Motor neuron (in vitro differentiated cells): Measurements from ENCODE around the gene BPI. TPM values are rescaled to one million over a fixed set of nuclear protein-coding genes. Genes with fewer than 3 reads are reported as not detected.
"Not testable (repeated sequence)": the region's sequence is repeated elsewhere in the genome, so short reads cannot be mapped to it uniquely, and the experiment has no call there.

Experiments used
- ATAC-seq, 8 experiments: fragments of 200-7000 bp; cut with Tn5 transposase; replicated peaks in 6 of 8; 2 replicates each; pipeline ENCODE4 v1.8.0; 2021; ENCODE audit warnings: mild to moderate bottlenecking in 8 of 8, moderate library complexity in 8 of 8
- H3K27ac ChIP-seq, 2 donors: fragments of 250-450 bp; sonication (Bioruptor Pico); 2 replicates each; pipeline ENCODE4 v1.9.0; 2021; ENCODE audit warnings: antibody characterized with exemption in 2 of 2, mild to moderate bottlenecking in 2 of 2, moderate library complexity in 1 of 2
- H3K4me1 ChIP-seq, 2 donors: fragments of 250-450 bp; sonication (Bioruptor Pico); replicated peaks in 1 of 2; 2 replicates each; pipeline ENCODE4 v1.6.1; 2021; ENCODE audit warnings: antibody characterized with exemption in 2 of 2, mild to moderate bottlenecking in 2 of 2, moderate library complexity in 1 of 2
- H3K4me3 ChIP-seq, 5 donors: fragments of 250-450 bp; sonication (Bioruptor Pico); 2 replicates each; pipeline ENCODE4 v1.9.0; 2021; ENCODE audit warnings: antibody characterized with exemption in 5 of 5, mild to moderate bottlenecking in 5 of 5, moderate library complexity in 4 of 5
- WGBS, 10 experiments: fragments of 450-650 bp; shearing (Covaris generic); methylation state at CpG; one replicate each; pipeline ENCODE4 v1.0.0; 2022; 5-methylcytosine and 5-hydroxymethylcytosine counted together
- in situ Hi-C, 9 experiments: fragments of 400-800 bp; cut with MboI; loops; one replicate each; pipeline ENCODE4 v1.15.0; 2021; ENCODE audit warnings: low sequenced_read_pairs in 9 of 9, low pct_unique_long_range_greater_than_20kb in 2 of 9; ENCODE audit not compliant: unreplicated experiment in 9 of 9
- total RNA-seq, 8 experiments: library from RNA; unstranded; fragments of 300-600 nt; gene quantifications; 2 replicates each; pipeline versions ENCODE4 v1.2.3 to v1.2.4, GENCODE V29; 2022

Gene BPI
- total RNA-seq, 8 experiments from 2014 or later, result 0.05 to 2.4 (median 0.64) TPM; not detected in 4

DNA sequence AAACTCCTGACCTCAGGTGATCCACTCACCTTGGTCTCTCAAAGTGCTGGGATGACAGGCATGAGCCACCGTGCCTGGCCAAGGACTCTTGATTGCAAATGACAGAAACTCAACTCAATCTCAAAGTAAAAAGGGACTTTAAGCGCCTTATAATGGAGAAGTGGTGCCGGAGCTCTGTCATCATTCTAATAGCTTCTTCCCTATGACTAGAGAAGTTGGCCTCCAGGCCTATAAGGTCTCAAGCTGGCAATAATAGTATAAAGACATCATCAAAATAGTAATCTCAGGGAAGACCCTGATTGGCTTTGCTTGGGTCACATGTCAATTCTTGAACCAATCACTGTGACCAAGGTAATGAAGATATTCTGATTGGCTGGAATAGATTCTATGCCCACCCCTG, 34.9 kb upstream of the BPI start:
- no peaks in the 10 kb centered on the region for H3K4me1 ChIP-seq
- ATAC-seq, result no peak
- 86 to 100% (median 100%) methylated on average over 1 to 3 of the region's 3 CpGs; no CpG with 5 or more reads in 3 of the 10 experiments for WGBS, 10 experiments
- H3K4me3 ChIP-seq, result no peak overlapping the region
- H3K27ac ChIP-seq, result no peak overlapping the region
- in situ Hi-C loops, result no loop called here

GRCh38 chr20:38269715-38270114, 34.2 kb upstream of the BPI start:
- Histone ChIP-seq H3K27ac (no peak overlapping the region), H3K4me3 (no peak overlapping the region), H3K4me1 (no peaks in the 10 kb centered on the region)
- in situ Hi-C loops, result no loop called here
- ATAC-seq, result no peak
- WGBS, 10 experiments, result 47 to 100% (median 58%) methylated on average over 2 to 6 of the region's 6 CpGs; no CpG with 5 or more reads in 5 of the 10 experiments

- peak in 3 of 8 experiments; percentile 66 to 89 (median 88) for ATAC-seq
- H3K4me3 ChIP-seq, result no peak overlapping the region
- WGBS, 10 experiments, result 12 to 100% (median 68%) methylated on average over 1 to 6 of the region's 10 CpGs; no CpG with 5 or more reads in 4 of the 10 experiments
- in situ Hi-C loops, result no loop called here
- H3K27ac ChIP-seq, result no peak overlapping the region
- no peaks in the 10 kb centered on the region for H3K4me1 ChIP-seq
These were observed 32.9 kb upstream of the BPI start for GRCh38 chr20:38270869-38271605.

GRCh38 chr20:38271608-38272120, 32.3 kb upstream of the BPI start:
- in situ Hi-C loops, result no loop called here
- WGBS, 10 experiments, result 56 to 100% (median 100%) methylated on average over 1 to 2 of the region's 2 CpGs; no CpG with 5 or more reads in 5 of the 10 experiments
- Histone ChIP-seq H3K27ac (no peak overlapping the region), H3K4me3 (no peak overlapping the region), H3K4me1 (no peaks in the 10 kb centered on the region)
- ATAC-seq, result no peak

GRCh38 chr20:38272398-38272797, 31.6 kb upstream of the BPI start:
- H3K27ac ChIP-seq, result no peak overlapping the region
- in situ Hi-C loops, result no loop called here
- no peak for ATAC-seq
- WGBS, 10 experiments, result 38 to 69% (median 57%) methylated on average over 1 to 2 of the region's 2 CpGs; no CpG with 5 or more reads in 6 of the 10 experiments
- no peak overlapping the region for H3K4me3 ChIP-seq
- no peaks in the 10 kb centered on the region for H3K4me1 ChIP-seq

- no peak for ATAC-seq
- H3K4me3 ChIP-seq, result no peak overlapping the region
- no peak overlapping the region for H3K27ac ChIP-seq
- no peaks in the 10 kb centered on the region for H3K4me1 ChIP-seq
- in situ Hi-C loops, result no loop called here
- WGBS, 10 experiments, result 0 to 40% (median 10%) methylated on average over 1 to 2 of the region's 2 CpGs; no CpG with 5 or more reads in 6 of the 10 experiments
These were observed 31.0 kb upstream of the BPI start for GRCh38 chr20:38272961-38273360.

DNA sequence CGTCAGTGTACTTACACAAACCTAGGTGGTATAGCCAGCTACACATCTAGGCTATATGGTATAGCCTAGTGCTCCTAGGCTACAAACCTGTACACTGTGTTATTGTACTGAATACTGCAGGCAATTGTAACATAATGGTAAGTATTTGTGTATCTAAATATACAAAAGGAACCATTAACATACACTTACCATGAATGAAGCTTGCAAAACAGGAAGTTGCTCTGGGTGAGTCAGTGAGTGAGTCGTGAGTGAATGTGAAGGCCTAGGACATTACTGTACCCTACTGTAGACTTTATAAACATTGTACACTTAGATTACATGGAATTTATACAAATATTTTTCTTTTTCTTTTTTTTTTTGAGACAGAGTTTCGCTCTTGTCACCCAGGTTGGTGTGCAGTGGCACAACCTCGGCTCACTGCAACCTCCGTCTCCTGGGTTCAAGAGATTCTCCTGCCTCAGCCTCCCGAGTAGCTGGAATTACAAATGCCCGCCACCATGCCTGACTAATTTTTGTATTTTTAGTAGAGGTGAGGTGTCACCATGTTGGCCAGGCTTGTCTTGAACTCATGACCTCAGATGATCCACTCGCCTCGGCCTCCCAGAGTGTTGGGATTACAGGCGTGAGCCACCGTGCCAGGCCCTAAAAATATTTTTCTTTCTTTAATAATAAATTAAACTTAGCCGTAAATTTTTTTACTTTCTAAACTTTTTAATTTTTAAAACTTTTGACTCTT, 28.0 kb upstream of the BPI start:
- no peak overlapping the region for H3K4me3 ChIP-seq
- in situ Hi-C loops, result no loop called here
- H3K4me1 ChIP-seq, result peaks cover 0 to 2% of the 10 kb centered on the region in 2 donors
- no peak overlapping the region for H3K27ac ChIP-seq
- 24 to 97% (median 85%) methylated on average over 6 to 9 of the region's 12 CpGs for WGBS, 10 experiments
- peak in 4 of 8 experiments; percentile 35 to 82 (median 68) for ATAC-seq

DNA sequence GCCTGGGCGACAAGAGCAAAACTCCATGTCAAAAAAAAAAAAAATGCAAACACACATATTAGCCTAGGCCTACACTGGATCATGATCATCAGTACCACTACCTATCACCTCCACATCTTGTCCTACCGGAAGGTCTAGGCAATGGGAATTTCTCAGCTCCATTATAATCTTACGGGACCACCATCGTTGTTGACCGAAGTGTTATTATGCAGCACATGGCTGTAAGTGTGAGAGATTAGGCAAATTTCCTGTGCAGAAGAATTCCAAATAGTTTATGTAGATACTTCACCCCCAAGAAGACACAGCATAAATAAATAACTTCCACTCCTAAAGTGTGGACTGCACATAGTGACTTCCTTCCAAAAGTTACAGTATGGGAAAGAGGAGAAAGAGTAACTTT, 26.7 kb upstream of the BPI start:
- H3K4me1 ChIP-seq, result peaks cover 0 to 2% of the 10 kb centered on the region in 2 donors
- 60 to 100% (median 93%) methylated on average over 1 to 4 of the region's 5 CpGs; no CpG with 5 or more reads in 4 of the 10 experiments for WGBS, 10 experiments
- H3K27ac ChIP-seq, result no peak overlapping the region
- in situ Hi-C loops, result no loop called here
- peak in 1 of 8 experiments; percentile 36 for ATAC-seq
- H3K4me3 ChIP-seq, result no peak overlapping the region

DNA sequence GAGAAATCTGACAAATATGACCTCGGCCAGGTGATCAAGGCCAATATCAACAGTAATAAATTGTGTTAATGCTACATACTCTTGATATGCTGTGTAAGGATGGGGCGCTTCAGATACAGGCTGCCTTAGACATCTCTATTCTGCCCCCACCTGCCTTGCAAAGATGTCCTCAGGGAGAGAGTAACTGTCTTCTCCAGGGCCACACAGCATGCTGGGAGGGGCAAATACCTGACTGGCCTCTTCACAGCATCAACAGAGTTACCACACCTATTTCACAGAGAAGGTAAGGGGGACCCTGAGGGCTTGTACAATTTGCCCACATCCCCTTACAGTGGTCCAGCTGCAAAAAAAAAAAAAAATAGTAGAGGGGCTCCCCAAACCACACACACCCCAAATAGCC, 26.3 kb upstream of the BPI start:
- H3K4me1 ChIP-seq, result peaks cover 0 to 2% of the 10 kb centered on the region in 2 donors
- in situ Hi-C loops, result no loop called here
- ATAC-seq, result no peak
- H3K4me3 ChIP-seq, result no peak overlapping the region
- WGBS, 10 experiments, result 80 to 100% (median 100%) methylated on average over 1 to 2 of the region's 2 CpGs; no CpG with 5 or more reads in 4 of the 10 experiments
- H3K27ac ChIP-seq, result no peak overlapping the region

- 38 to 100% (median 87%) methylated on average over 1 to 6 of the region's 14 CpGs; no CpG with 5 or more reads in 6 of the 10 experiments for WGBS, 10 experiments
- in situ Hi-C loops, result no loop called here
- ATAC-seq, result peak in 4 of 8 experiments; percentile 12 to 72 (median 48)
- Histone ChIP-seq H3K4me1 (peaks cover 0 to 2% of the 10 kb centered on the region in 2 donors), H3K27ac (no peak overlapping the region), H3K4me3 (no peak overlapping the region)
These were observed 25.8 kb upstream of the BPI start for GRCh38 chr20:38278131-38278530.

DNA sequence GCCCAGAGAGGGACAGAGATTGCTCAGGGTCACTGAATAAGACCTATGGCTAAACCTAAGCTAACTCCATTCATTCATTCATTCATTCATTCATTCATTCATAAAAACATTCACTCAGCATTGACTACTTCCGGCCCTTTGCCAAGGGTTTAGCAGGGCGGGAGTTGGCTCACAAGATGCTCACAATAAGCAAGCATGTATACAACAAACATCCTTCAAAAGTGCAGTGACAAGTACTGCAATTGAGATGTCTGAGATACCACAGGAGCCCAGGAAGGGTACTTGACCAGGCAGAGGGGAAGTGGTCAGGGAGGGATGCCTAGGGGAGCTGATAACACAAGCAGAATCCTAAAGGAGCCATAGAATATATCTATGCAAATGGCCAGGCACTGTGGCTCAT, 25.2 kb upstream of the BPI start:
- peaks cover 0 to 2% of the 10 kb centered on the region in 2 donors for H3K4me1 ChIP-seq
- no peak overlapping the region for H3K27ac ChIP-seq
- 89 to 100% (median 100%) methylated on average over 1 to 2 of the region's 2 CpGs for WGBS, 10 experiments
- H3K4me3 ChIP-seq, result no peak overlapping the region
- in situ Hi-C loops, result no loop called here
- no peak for ATAC-seq

GRCh38 chr20:38281176-38281915, 22.6 kb upstream of the BPI start:
- ATAC-seq, in situ Hi-C loops, H3K27ac ChIP-seq, H3K4me1 ChIP-seq, H3K4me3 ChIP-seq: not testable (repeated sequence)
- 0 to 87% (median 61%) methylated on average over 1 to 4 of the region's 6 CpGs; no CpG with 5 or more reads in 1 of the 10 experiments for WGBS, 10 experiments
